Body of pancreas (tissue), 4 donors: ENCODE measurements around the gene PRRC2A.

ENCODE experiments used
- CTCF ChIP-seq, 7 experiments: fragments of 450-650 bp in 4 of 7; fragments of 200-600 bp in 3 of 7; sonication (generic) in 3 of 7; IDR thresholded peaks; one replicate each; pipeline ENCODE4 v1.5.1; 2016 to 2019; ENCODE audit warnings: antibody characterized with exemption in 7 of 7
- POLR2A ChIP-seq, 3 donors: fragments of 450-650 bp; IDR thresholded peaks; one replicate each; pipeline ENCODE4 v1.6.1; 2016; ENCODE audit warnings: antibody characterized with exemption in 3 of 3, mild to moderate bottlenecking in 2 of 3

GRCh38 chr6:31630177-31630934 lies 9.8 kb downstream of the PRRC2A start:
- TF ChIP-seq CTCF (IDR thresholded peaks at IDR 0.05) = no peak
- TF ChIP-seq POLR2A (IDR thresholded peaks at IDR 0.05) = no peak
